Trophoblast cell (in vitro differentiated cells and primary cell): Measurements from ENCODE around the gene ACAD8.

Experiments used
- DNase-seq, 2 donors: peaks; one replicate each; pipeline ENCODE4 v3.0.0-alpha.2; 2016
- H2AFZ ChIP-seq: 2 replicates; pipeline ENCODE4 v1.6.1; 2013; ENCODE audit warnings: low read length, moderate library complexity, mild to moderate bottlenecking; ENCODE audit not compliant: insufficient read depth, poor library complexity
- H2AK5ac ChIP-seq: 2 replicates; pipeline ENCODE4 v1.6.1; 2013; ENCODE audit warnings: mild to moderate bottlenecking, low read length
- H2BK120ac ChIP-seq: 2 replicates; pipeline ENCODE4 v1.6.1; 2013; ENCODE audit warnings: low read length, mild to moderate bottlenecking, moderate library complexity; ENCODE audit not compliant: insufficient read depth, poor library complexity
- H2BK12ac ChIP-seq: 2 replicates; pipeline ENCODE4 v1.6.1; 2013; ENCODE audit warnings: mild to moderate bottlenecking, low read length, moderate library complexity
- H2BK5ac ChIP-seq: 2 replicates; pipeline ENCODE4 v1.6.1; 2013; ENCODE audit warnings: low read length, low read depth, moderate library complexity, mild to moderate bottlenecking; ENCODE audit not compliant: poor library complexity
- H3K14ac ChIP-seq: 2 replicates; pipeline ENCODE4 v1.6.1; 2013; ENCODE audit warnings: mild to moderate bottlenecking, low read length
- H3K18ac ChIP-seq: 2 replicates; pipeline ENCODE4 v1.6.1; 2013; ENCODE audit warnings: mild to moderate bottlenecking, low read length
- H3K23ac ChIP-seq: 2 replicates; pipeline ENCODE4 v1.6.1; 2013; ENCODE audit warnings: low read length
- H3K27ac ChIP-seq: 2 replicates; pipeline ENCODE4 v1.5.1; 2013; ENCODE audit warnings: low read depth, mild to moderate bottlenecking, inconsistent platforms, low read length, moderate library complexity
- H3K27me3 ChIP-seq: 2 replicates; pipeline ENCODE4 v1.6.1; 2013; ENCODE audit warnings: inconsistent platforms, mild to moderate bottlenecking, low read length, moderate library complexity; ENCODE audit not compliant: insufficient read depth
- H3K36me3 ChIP-seq, 2 experiments: 1 replicate in 1 of 2; 2 replicates in 1 of 2; pipeline ENCODE4 v1.6.1; 2013; ENCODE audit warnings: low read length in 2 of 2, mild to moderate bottlenecking in 2 of 2, moderate library complexity in 1 of 2; ENCODE audit not compliant: insufficient read depth in 2 of 2, control insufficient read depth in 1 of 2
- H3K4ac ChIP-seq: 2 replicates; pipeline ENCODE4 v1.6.1; 2013; ENCODE audit warnings: low read depth, mild to moderate bottlenecking, low read length, moderate library complexity
- H3K4me1 ChIP-seq, 2 experiments: 1 replicate in 1 of 2; 2 replicates in 1 of 2; pipeline ENCODE4 v1.6.1; 2013; ENCODE audit warnings: low read length in 2 of 2, mild to moderate bottlenecking in 2 of 2, moderate library complexity in 1 of 2; ENCODE audit not compliant: insufficient read depth in 2 of 2, control insufficient read depth in 1 of 2
- H3K4me2 ChIP-seq: 2 replicates; pipeline ENCODE4 v1.6.1; 2013; ENCODE audit warnings: inconsistent platforms, mild to moderate bottlenecking, low read length, moderate library complexity
- H3K4me3 ChIP-seq: 2 replicates; pipeline ENCODE4 v1.5.1; 2013; ENCODE audit warnings: mild to moderate bottlenecking, low read depth, low read length, inconsistent platforms
- H3K79me1 ChIP-seq: one replicate; pipeline ENCODE4 v1.6.1; 2013; ENCODE audit warnings: low read length
- H3K79me2 ChIP-seq: 2 replicates; pipeline ENCODE4 v1.6.1; 2013; ENCODE audit warnings: low read length, mild to moderate bottlenecking; ENCODE audit not compliant: control insufficient read depth, insufficient read depth, poor library complexity
- H3K9ac ChIP-seq: 2 replicates; pipeline ENCODE4 v1.6.1; 2013; ENCODE audit warnings: mild to moderate bottlenecking, low read length
- H3K9me3 ChIP-seq: 2 replicates; pipeline ENCODE4 v1.6.1; 2013; ENCODE audit warnings: low read depth, mild to moderate bottlenecking, control low read depth, inconsistent platforms, low read length; ENCODE audit not compliant: insufficient read depth
- H4K12ac ChIP-seq: 2 replicates; pipeline ENCODE4 v1.6.1; 2013; ENCODE audit warnings: low read depth, mild to moderate bottlenecking, low read length, moderate library complexity
- H4K8ac ChIP-seq: 2 replicates; pipeline ENCODE4 v1.6.1; 2013; ENCODE audit warnings: low read depth, mild to moderate bottlenecking, low read length, moderate library complexity
- H4K91ac ChIP-seq: one replicate; pipeline ENCODE4 v1.6.1; 2013; ENCODE audit warnings: low read depth, mild to moderate bottlenecking, low read length, moderate library complexity
- WGBS: extraction: QIAGEN DNeasy Blood & Tissue Kit; methylation state at CpG from one replicate; pipeline ENCODE4 v1.1.7; 2013; ENCODE audit warnings: missing lambda C conversion rate; ENCODE audit not compliant: insufficient read length, insufficient coverage; ENCODE audit errors: extremely low coverage; 5-methylcytosine and 5-hydroxymethylcytosine counted together

ACAD8 gene

GRCh38 chr11:134230339-134230738 is 23.0 kb upstream of the ACAD8 start:
- H3K14ac ChIP-seq: no peak overlapping the region
- H3K4me1 ChIP-seq: peaks cover 0 to 4% of the 10 kb centered on the region in 2 experiments
- H3K23ac ChIP-seq: no peak overlapping the region
- no peak overlapping the region for H3K4ac ChIP-seq
- no peak overlapping the region for H3K27ac ChIP-seq
- DNase-seq: no peak
- H2BK120ac ChIP-seq: no peak overlapping the region
- H2AFZ ChIP-seq: no peak overlapping the region
- H3K27me3 ChIP-seq: no peaks in the 10 kb centered on the region
- H4K8ac ChIP-seq: no peak overlapping the region
- no peak overlapping the region for H4K12ac ChIP-seq
- H3K4me2 ChIP-seq: no peak overlapping the region
- H3K79me2 ChIP-seq: no peaks in the 10 kb centered on the region
- peaks cover 3% of the 10 kb centered on the region in 2 experiments for H3K36me3 ChIP-seq
- H2BK12ac ChIP-seq: no peak overlapping the region
- no peak overlapping the region for H3K4me3 ChIP-seq
- no peak overlapping the region for H2AK5ac ChIP-seq
- no peak overlapping the region for H3K18ac ChIP-seq
- WGBS: no CpG with 5 or more reads among the region's 4 CpGs
- H3K9me3 ChIP-seq: no peaks in the 10 kb centered on the region
- H3K9ac ChIP-seq: no peak overlapping the region
- H4K91ac ChIP-seq: no peak overlapping the region
- H2BK5ac ChIP-seq: no peak overlapping the region
- no peaks in the 10 kb centered on the region for H3K79me1 ChIP-seq

- no peak overlapping the region for H3K18ac ChIP-seq
- H4K12ac ChIP-seq: no peak overlapping the region
- H3K4me2 ChIP-seq: no peak overlapping the region
- no peak overlapping the region for H3K4me3 ChIP-seq
- no peak overlapping the region for H2BK12ac ChIP-seq
- no peak overlapping the region for H4K8ac ChIP-seq
- H2AK5ac ChIP-seq: no peak overlapping the region
- no peaks in the 10 kb centered on the region for H3K27me3 ChIP-seq
- H3K4ac ChIP-seq: no peak overlapping the region
- H3K4me1 ChIP-seq: no peaks in the 10 kb centered on the region
- peak; percentile 41 to 74 for DNase-seq
- no peaks in the 10 kb centered on the region for H3K79me1 ChIP-seq
- H3K14ac ChIP-seq: no peak overlapping the region
- WGBS: no CpG with 5 or more reads among the region's 10 CpGs
- H2AFZ ChIP-seq: no peak overlapping the region
- H3K9ac ChIP-seq: no peak overlapping the region
- no peak overlapping the region for H2BK120ac ChIP-seq
- no peaks in the 10 kb centered on the region for H3K79me2 ChIP-seq
- H3K27ac ChIP-seq: no peak overlapping the region
- H3K23ac ChIP-seq: no peak overlapping the region
- no peak overlapping the region for H2BK5ac ChIP-seq
- peaks cover 3% of the 10 kb centered on the region in 2 experiments for H3K36me3 ChIP-seq
- no peak overlapping the region for H4K91ac ChIP-seq
- H3K9me3 ChIP-seq: no peaks in the 10 kb centered on the region
These were observed 21.3 kb upstream of the ACAD8 start for GRCh38 chr11:134231958-134232659.

- H2BK5ac ChIP-seq: no peak overlapping the region
- H3K4ac ChIP-seq: no peak overlapping the region
- H3K4me1 ChIP-seq: peaks cover 3 to 5% of the 10 kb centered on the region in 2 experiments
- no peaks in the 10 kb centered on the region for H3K79me2 ChIP-seq
- no peak overlapping the region for H3K4me2 ChIP-seq
- no CpG with 5 or more reads among the region's 4 CpGs for WGBS
- H2BK120ac ChIP-seq: no peak overlapping the region
- H3K9me3 ChIP-seq: no peaks in the 10 kb centered on the region
- no peak overlapping the region for H3K27ac ChIP-seq
- H2BK12ac ChIP-seq: no peak overlapping the region
- no peak overlapping the region for H2AFZ ChIP-seq
- H4K91ac ChIP-seq: no peak overlapping the region
- H3K23ac ChIP-seq: no peak overlapping the region
- no peak overlapping the region for H3K18ac ChIP-seq
- H3K27me3 ChIP-seq: no peaks in the 10 kb centered on the region
- peaks cover 3% of the 10 kb centered on the region in 2 experiments for H3K36me3 ChIP-seq
- H4K8ac ChIP-seq: no peak overlapping the region
- no peak overlapping the region for H2AK5ac ChIP-seq
- no peaks in the 10 kb centered on the region for H3K79me1 ChIP-seq
- no peak overlapping the region for H3K9ac ChIP-seq
- no peak overlapping the region for H3K14ac ChIP-seq
- H3K4me3 ChIP-seq: no peak overlapping the region
- no peak for DNase-seq
- no peak overlapping the region for H4K12ac ChIP-seq
These were observed 19.6 kb upstream of the ACAD8 start for GRCh38 chr11:134233729-134234179.

- Histone ChIP-seq H3K4me2 (no peak overlapping the region), H2AFZ (no peak overlapping the region), H3K9ac (no peak overlapping the region), H2BK120ac (no peak overlapping the region), H3K4ac (no peak overlapping the region), H4K91ac (no peak overlapping the region), H2AK5ac (no peak overlapping the region), H4K12ac (no peak overlapping the region), H2BK12ac (no peak overlapping the region), H3K4me1 (peaks cover 3 to 5% of the 10 kb centered on the region in 2 experiments), H4K8ac (no peak overlapping the region), H2BK5ac (no peak overlapping the region), H3K27ac (no peak overlapping the region), H3K27me3 (no peaks in the 10 kb centered on the region), H3K4me3 (no peak overlapping the region), H3K23ac (no peak overlapping the region), H3K36me3 (peaks cover 6 to 8% of the 10 kb centered on the region in 2 experiments), H3K18ac (no peak overlapping the region), H3K79me2 (no peaks in the 10 kb centered on the region), H3K9me3 (no peaks in the 10 kb centered on the region), H3K14ac (no peak overlapping the region), H3K79me1 (no peaks in the 10 kb centered on the region)
- DNase-seq: no peak
- WGBS: no CpG with 5 or more reads among the region's 3 CpGs
These were observed 18.0 kb upstream of the ACAD8 start for GRCh38 chr11:134235399-134235798.
